PC-9 (cell line): Measurements from ENCODE around the gene RTP2.

Source experiments
- EZH2 ChIP-seq: fragments of 200-600 bp; sonication (generic); IDR thresholded peaks from 2 replicates; pipeline ENCODE4 v1.8.0; 2017; ENCODE audit warnings: antibody characterized with exemption, low read depth
- TF ChIP-seq, protein P1 (sequence below): fragments of 200-600 bp; sonication (generic); conservative IDR thresholded peaks from 2 replicates; pipeline ENCODE4 v1.6.1; 2017; ENCODE audit warnings: mixed run types, antibody characterized with exemption, mild to moderate bottlenecking, moderate library complexity

GRCh38 chr3:187738071-187738330 is 35.6 kb upstream of the RTP2 start:
- TF ChIP-seq, protein P1, sequence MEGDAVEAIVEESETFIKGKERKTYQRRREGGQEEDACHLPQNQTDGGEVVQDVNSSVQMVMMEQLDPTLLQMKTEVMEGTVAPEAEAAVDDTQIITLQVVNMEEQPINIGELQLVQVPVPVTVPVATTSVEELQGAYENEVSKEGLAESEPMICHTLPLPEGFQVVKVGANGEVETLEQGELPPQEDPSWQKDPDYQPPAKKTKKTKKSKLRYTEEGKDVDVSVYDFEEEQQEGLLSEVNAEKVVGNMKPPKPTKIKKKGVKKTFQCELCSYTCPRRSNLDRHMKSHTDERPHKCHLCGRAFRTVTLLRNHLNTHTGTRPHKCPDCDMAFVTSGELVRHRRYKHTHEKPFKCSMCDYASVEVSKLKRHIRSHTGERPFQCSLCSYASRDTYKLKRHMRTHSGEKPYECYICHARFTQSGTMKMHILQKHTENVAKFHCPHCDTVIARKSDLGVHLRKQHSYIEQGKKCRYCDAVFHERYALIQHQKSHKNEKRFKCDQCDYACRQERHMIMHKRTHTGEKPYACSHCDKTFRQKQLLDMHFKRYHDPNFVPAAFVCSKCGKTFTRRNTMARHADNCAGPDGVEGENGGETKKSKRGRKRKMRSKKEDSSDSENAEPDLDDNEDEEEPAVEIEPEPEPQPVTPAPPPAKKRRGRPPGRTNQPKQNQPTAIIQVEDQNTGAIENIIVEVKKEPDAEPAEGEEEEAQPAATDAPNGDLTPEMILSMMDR = no peak
- TF ChIP-seq EZH2 = no peak
